NCI-H2171 (cell line): Measurements from ENCODE around the gene SPIN1.

ENCODE experiments used
- DNase-seq: peaks from one replicate; lab custom pipeline; 2025; lab: John Stamatoyannopoulos, UW

The SPIN1 gene

GRCh38 chr9:88388886-88389605, 802 bp downstream of the SPIN1 start:
- peak; percentile 57 for DNase-seq

GRCh38 chr9:88390371-88390990, 2.2 kb downstream of the SPIN1 start:
- no peak for DNase-seq

- no peak for DNase-seq
These were observed 3.0 kb downstream of the SPIN1 start for GRCh38 chr9:88391236-88391635.

GRCh38 chr9:88391921-88392320, 3.7 kb downstream of the SPIN1 start:
- DNase-seq, result no peak

- no peak for DNase-seq
These were observed 4.3 kb downstream of the SPIN1 start for GRCh38 chr9:88392549-88392948.

GRCh38 chr9:88396836-88397577, 8.8 kb downstream of the SPIN1 start:
- no peak for DNase-seq

- DNase-seq, result no peak
These were observed 9.8 kb downstream of the SPIN1 start for GRCh38 chr9:88398016-88398415.

- no peak for DNase-seq
These were observed 11.7 kb downstream of the SPIN1 start for GRCh38 chr9:88399966-88400365.

GRCh38 chr9:88403340-88403739, 15.1 kb downstream of the SPIN1 start:
- no peak for DNase-seq

GRCh38 chr9:88406051-88406450, 17.8 kb downstream of the SPIN1 start:
- no peak for DNase-seq

- DNase-seq, result no peak
These were observed 23.2 kb downstream of the SPIN1 start for GRCh38 chr9:88411471-88411870.

- no peak for DNase-seq
These were observed 26.1 kb downstream of the SPIN1 start for GRCh38 chr9:88414298-88414697.

GRCh38 chr9:88418025-88418424, 29.8 kb downstream of the SPIN1 start:
- no peak for DNase-seq

GRCh38 chr9:88418715-88419540, 30.7 kb downstream of the SPIN1 start:
- no peak for DNase-seq

- no peak for DNase-seq
These were observed 32.0 kb downstream of the SPIN1 start for GRCh38 chr9:88420227-88420626.

- no peak for DNase-seq
These were observed 33.1 kb downstream of the SPIN1 start for GRCh38 chr9:88421348-88421747.

GRCh38 chr9:88425538-88425950, 37.3 kb downstream of the SPIN1 start:
- DNase-seq, result no peak

GRCh38 chr9:88426651-88427050, 38.4 kb downstream of the SPIN1 start:
- no peak for DNase-seq

- no peak for DNase-seq
These were observed 41.6 kb downstream of the SPIN1 start for GRCh38 chr9:88429595-88430430.

GRCh38 chr9:88433583-88434255, 45.5 kb downstream of the SPIN1 start:
- no peak for DNase-seq

- no peak for DNase-seq
These were observed 47.1 kb downstream of the SPIN1 start for GRCh38 chr9:88435336-88435735.
